GM10248 (cell line): ENCODE results near the gene RAMACL.

Source experiments
- CTCF ChIA-PET: fragments of 300-600 bp; sonication (Branson Sonifier 250); formaldehyde crosslinking; extraction: SDS; loops from one replicate; lab custom pipeline; 2021; ENCODE audit warnings: antibody characterized with exemption; lab: Yijun Ruan, JAX
- POLR2A ChIA-PET: fragments of 350-650 bp; sonication (Branson Sonifier 250); formaldehyde crosslinking; extraction: SDS; loops from one replicate; lab custom pipeline; 2020; ENCODE audit warnings: antibody characterized with exemption; lab: Yijun Ruan, JAX
- DNase-seq: peaks from one replicate; pipeline ENCODE4 v3.0.0; 2012; ENCODE audit errors: extremely low spot score
- CTCF ChIP-seq: IDR thresholded peaks from 2 replicates; pipeline ENCODE4 v1.5.1; 2012; ENCODE audit warnings: mild to moderate bottlenecking, low read depth; ENCODE audit errors: extremely low read depth, missing control alignments, control extremely low read depth

RAMACL gene

GRCh38 chr6:166629628-166630027, 43.1 kb upstream of the RAMACL start:
- TF ChIP-seq CTCF: no peak
- DNase-seq: no peak
- POLR2A ChIA-PET: no interaction called here
- CTCF ChIA-PET: interaction anchor here (1.6 kb wide), 1 partner anchor 11 kb away, joined by 4 read pairs; no protein-coding TSS in a partner anchor

GRCh38 chr6:166627875-166628801, 41.7 kb upstream of the RAMACL start:
- ChIA-PET POLR2A (interaction anchor here (0.7 kb wide), 2 partner anchors 76 to 574 kb away, joined by 3 to 6 read pairs; no protein-coding TSS in a partner anchor), CTCF (interaction anchor here (1.1 to 1.3 kb wide), 3 partner anchors 10 to 23 kb away, joined by 3 to 5 read pairs (median 3); no protein-coding TSS in a partner anchor)
- no peak for TF ChIP-seq CTCF
- peak; percentile 57 for DNase-seq

GRCh38 chr6:166627033-166627874, 40.8 kb upstream of the RAMACL start, which contains the start of gene RPS6KA2:
RPS6KA2 (minus strand) TSS chr6:166627251; CDS start chr6:166627019, 232 bp downstream.
- CTCF ChIA-PET: interaction anchor here (1.1 to 1.3 kb wide), 5 partner anchors 10 to 24 kb away, joined by 3 to 5 read pairs (median 3); no protein-coding TSS in a partner anchor
- POLR2A ChIA-PET: interaction anchor here (0.7 kb wide), 2 partner anchors 75 to 575 kb away, joined by 3 to 6 read pairs; no protein-coding TSS in a partner anchor
- no peak for TF ChIP-seq CTCF
- DNase-seq: peak; percentile 99

- ChIA-PET POLR2A (no interaction called here), CTCF (interaction anchor here (1.1 to 1.2 kb wide), 3 partner anchors 14 to 23 kb away, joined by 3 read pairs; no protein-coding TSS in a partner anchor)
- no peak for TF ChIP-seq CTCF
- peak; percentile 29 for DNase-seq
Observed at GRCh38 chr6:166626177-166627032, 39.9 kb upstream of the RAMACL start.

- POLR2A ChIA-PET: no interaction called here
- TF ChIP-seq CTCF: no peak
- CTCF ChIA-PET: no interaction called here
- DNase-seq: no peak
Observed at GRCh38 chr6:166625356-166625755, 38.9 kb upstream of the RAMACL start.

GRCh38 chr6:166624275-166624674, 37.8 kb upstream of the RAMACL start:
- POLR2A ChIA-PET: no interaction called here
- DNase-seq: no peak
- CTCF ChIA-PET: no interaction called here
- TF ChIP-seq CTCF: no peak
